K562 (cell line): ENCODE measurements around the gene POMT1. TPM values are rescaled to one million over a fixed set of nuclear protein-coding genes. Genes with fewer than 3 reads are reported as not detected.

Source experiments
- CBX8 ChIP-seq: fragments of 200-600 bp; sonication (generic); IDR thresholded peaks from 2 replicates; pipeline ENCODE4 v1.6.1; 2012; ENCODE audit warnings: borderline replicate concordance, mixed run types, low read depth, mild to moderate bottlenecking, moderate library complexity, mixed read lengths, low read length, control low read depth, inconsistent platforms; ENCODE audit not compliant: poor library complexity, severe bottlenecking; ENCODE audit errors: extremely low read depth
- E2F3 ChIP-seq: fragments of 250-450 bp; sonication (Bioruptor Pico); IDR thresholded peaks from 2 replicates; pipeline ENCODE4 v1.4.0; 2020; ENCODE audit warnings: mild to moderate bottlenecking
- ESRRB ChIP-seq: fragments of 250-450 bp; sonication (Bioruptor Pico); IDR thresholded peaks from 2 replicates; pipeline ENCODE4 v1.5.0; 2020; ENCODE audit warnings: mild to moderate bottlenecking, moderate library complexity, borderline replicate concordance
- GABPA ChIP-seq: fragments of 200-800 bp; sonication (Bioruptor generic); conservative IDR thresholded peaks from 2 replicates; pipeline ENCODE4 v1.6.1; 2016; ENCODE audit warnings: low read depth, missing genetic modification characterization, missing compliant biosample characterization
- HNRNPL ChIP-seq: fragments of 200-400 bp; formaldehyde crosslinking; IDR thresholded peaks from 2 replicates; pipeline ENCODE4 v1.6.1; 2017; ENCODE audit warnings: low read depth, mild to moderate bottlenecking, low read length
- KLF16 ChIP-seq: IDR thresholded peaks from 2 replicates; pipeline ENCODE4 v1.6.1; 2016; ENCODE audit warnings: antibody characterized with exemption
- LCOR ChIP-seq: sonication (generic); formaldehyde crosslinking; IDR thresholded peaks from 2 replicates; pipeline ENCODE4 v1.8.0; 2022; ENCODE audit warnings: mild to moderate bottlenecking, missing genetic modification reagents
- PHF8 ChIP-seq: fragments of 200-600 bp; sonication (generic); IDR thresholded peaks from 2 replicates; pipeline ENCODE4 v1.6.1; 2012; ENCODE audit warnings: mixed run types, mild to moderate bottlenecking, inconsistent platforms, low read length, moderate library complexity, borderline replicate concordance
- POLR2A ChIP-seq: fragments of 450-650 bp; conservative IDR thresholded peaks from 2 replicates; pipeline ENCODE4 v1.6.1; 2016
- POLR2G ChIP-seq: fragments of 200-400 bp; formaldehyde crosslinking; IDR thresholded peaks from 2 replicates; pipeline ENCODE4 v1.6.1; 2017; ENCODE audit warnings: low read depth, mild to moderate bottlenecking, antibody characterized with exemption, low read length, moderate library complexity
- SRSF3 ChIP-seq: fragments of 200-400 bp; formaldehyde crosslinking; IDR thresholded peaks from 2 replicates; pipeline ENCODE4 v1.6.1; 2016; ENCODE audit warnings: mild to moderate bottlenecking, low read length, moderate library complexity; ENCODE audit not compliant: insufficient read depth
- TCF7L2 ChIP-seq: fragments of 150-350 bp; IDR thresholded peaks from 2 replicates; pipeline ENCODE4 v1.6.1; 2016; ENCODE audit warnings: low read depth, mild to moderate bottlenecking, low read length, moderate library complexity
- XRCC5 ChIP-seq: fragments of 200-400 bp; formaldehyde crosslinking; IDR thresholded peaks from 2 replicates; pipeline ENCODE4 v1.6.1; 2017; ENCODE audit warnings: low read depth, mild to moderate bottlenecking, low read length
- ZNF263 ChIP-seq: sonication (generic); formaldehyde crosslinking; IDR thresholded peaks from 2 replicates; pipeline ENCODE4 v1.8.0; 2022; ENCODE audit warnings: mild to moderate bottlenecking, missing genetic modification reagents, borderline replicate concordance
- polyA plus RNA-seq, 8 experiments: library from polyadenylated mRNA; depleted of rRNA in 4 of 8; stranded (reverse) in 5 of 8; unstranded in 3 of 8; fragments of >200 nt; fragmentation: Nextera tagmentation in 2 of 8; fragmentation: Illumina TruSeq in 1 of 8; extraction: Ambion mirVana in 2 of 8; extraction: Trizol in 1 of 8; gene quantifications; 2 replicates each; pipeline versions ENCODE4 v1.2.1 to v1.2.3, GENCODE V29; 2011 to 2014; ENCODE audit warnings: inconsistent platforms in 1 of 8, missing spikeins in 1 of 8
- total RNA-seq, 7 experiments: library from RNA; depleted of rRNA in 6 of 7; stranded (reverse); fragments of >200 nt in 6 of 7; fragmentation: Illumina TruSeq in 2 of 7; extraction: Trizol in 2 of 7; gene quantifications; 2 replicates each; pipeline versions ENCODE4 v1.2.1 to v1.2.3, GENCODE V29; 2011 to 2021; ENCODE audit warnings: low replicate concordance in 1 of 7
- TF ChIP-seq, protein P1 (sequence below): fragments of 450-650 bp; conservative IDR thresholded peaks from 2 replicates; pipeline ENCODE4 v1.6.1; 2016; ENCODE audit warnings: missing genetic modification characterization, low read depth, mild to moderate bottlenecking, control low read depth, missing compliant biosample characterization
- TF ChIP-seq, protein P2 (sequence below): IDR thresholded peaks from 3 replicates; pipeline ENCODE4 v1.6.1; 2011; ENCODE audit warnings: borderline replicate concordance, mild to moderate bottlenecking, moderate library complexity; ENCODE audit not compliant: insufficient read length; ENCODE audit errors: extremely low read depth
- TF ChIP-seq, protein P3 (sequence below): fragments of 250-450 bp; sonication (Bioruptor Pico); IDR thresholded peaks from 2 replicates; pipeline ENCODE4 v1.4.0; 2020; ENCODE audit warnings: mild to moderate bottlenecking, moderate library complexity, borderline replicate concordance

The POMT1 gene
- total and polyA plus RNA-seq, 9 of the 15 experiments (the other 6 are each of a cell fraction or from before 2014, with no cell fraction given), result 1.8 to 23.5 (median 14.6) TPM

- TF ChIP-seq PHF8 (peak; percentile 82; the same call in 1 of the 2 replicates), POLR2G (peak; percentile 84), POLR2A (peak; percentile 69), ESRRB (no peak), SRSF3 (no peak), KLF16 (no peak), LCOR (CRISPR knock-in tag) (no peak), CBX8 (no peak), HNRNPL (0 out of 2 replicates have a peak, but pooled peaks have one; percentile 31), TCF7L2 (no peak), XRCC5 (no peak), ZNF263 (CRISPR knock-in tag) (no peak), GABPA (tag) (peak; percentile 98), E2F3 (0 out of 2 replicates have a peak, but pooled peaks have one; percentile 56)
- TF ChIP-seq, protein P1, sequence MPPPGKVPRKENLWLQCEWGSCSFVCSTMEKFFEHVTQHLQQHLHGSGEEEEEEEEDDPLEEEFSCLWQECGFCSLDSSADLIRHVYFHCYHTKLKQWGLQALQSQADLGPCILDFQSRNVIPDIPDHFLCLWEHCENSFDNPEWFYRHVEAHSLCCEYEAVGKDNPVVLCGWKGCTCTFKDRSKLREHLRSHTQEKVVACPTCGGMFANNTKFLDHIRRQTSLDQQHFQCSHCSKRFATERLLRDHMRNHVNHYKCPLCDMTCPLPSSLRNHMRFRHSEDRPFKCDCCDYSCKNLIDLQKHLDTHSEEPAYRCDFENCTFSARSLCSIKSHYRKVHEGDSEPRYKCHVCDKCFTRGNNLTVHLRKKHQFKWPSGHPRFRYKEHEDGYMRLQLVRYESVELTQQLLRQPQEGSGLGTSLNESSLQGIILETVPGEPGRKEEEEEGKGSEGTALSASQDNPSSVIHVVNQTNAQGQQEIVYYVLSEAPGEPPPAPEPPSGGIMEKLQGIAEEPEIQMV (tag), result no peak
- TF ChIP-seq, protein P2, sequence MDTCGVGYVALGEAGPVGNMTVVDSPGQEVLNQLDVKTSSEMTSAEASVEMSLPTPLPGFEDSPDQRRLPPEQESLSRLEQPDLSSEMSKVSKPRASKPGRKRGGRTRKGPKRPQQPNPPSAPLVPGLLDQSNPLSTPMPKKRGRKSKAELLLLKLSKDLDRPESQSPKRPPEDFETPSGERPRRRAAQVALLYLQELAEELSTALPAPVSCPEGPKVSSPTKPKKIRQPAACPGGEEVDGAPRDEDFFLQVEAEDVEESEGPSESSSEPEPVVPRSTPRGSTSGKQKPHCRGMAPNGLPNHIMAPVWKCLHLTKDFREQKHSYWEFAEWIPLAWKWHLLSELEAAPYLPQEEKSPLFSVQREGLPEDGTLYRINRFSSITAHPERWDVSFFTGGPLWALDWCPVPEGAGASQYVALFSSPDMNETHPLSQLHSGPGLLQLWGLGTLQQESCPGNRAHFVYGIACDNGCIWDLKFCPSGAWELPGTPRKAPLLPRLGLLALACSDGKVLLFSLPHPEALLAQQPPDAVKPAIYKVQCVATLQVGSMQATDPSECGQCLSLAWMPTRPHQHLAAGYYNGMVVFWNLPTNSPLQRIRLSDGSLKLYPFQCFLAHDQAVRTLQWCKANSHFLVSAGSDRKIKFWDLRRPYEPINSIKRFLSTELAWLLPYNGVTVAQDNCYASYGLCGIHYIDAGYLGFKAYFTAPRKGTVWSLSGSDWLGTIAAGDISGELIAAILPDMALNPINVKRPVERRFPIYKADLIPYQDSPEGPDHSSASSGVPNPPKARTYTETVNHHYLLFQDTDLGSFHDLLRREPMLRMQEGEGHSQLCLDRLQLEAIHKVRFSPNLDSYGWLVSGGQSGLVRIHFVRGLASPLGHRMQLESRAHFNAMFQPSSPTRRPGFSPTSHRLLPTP, result no peak
- TF ChIP-seq, protein P3, sequence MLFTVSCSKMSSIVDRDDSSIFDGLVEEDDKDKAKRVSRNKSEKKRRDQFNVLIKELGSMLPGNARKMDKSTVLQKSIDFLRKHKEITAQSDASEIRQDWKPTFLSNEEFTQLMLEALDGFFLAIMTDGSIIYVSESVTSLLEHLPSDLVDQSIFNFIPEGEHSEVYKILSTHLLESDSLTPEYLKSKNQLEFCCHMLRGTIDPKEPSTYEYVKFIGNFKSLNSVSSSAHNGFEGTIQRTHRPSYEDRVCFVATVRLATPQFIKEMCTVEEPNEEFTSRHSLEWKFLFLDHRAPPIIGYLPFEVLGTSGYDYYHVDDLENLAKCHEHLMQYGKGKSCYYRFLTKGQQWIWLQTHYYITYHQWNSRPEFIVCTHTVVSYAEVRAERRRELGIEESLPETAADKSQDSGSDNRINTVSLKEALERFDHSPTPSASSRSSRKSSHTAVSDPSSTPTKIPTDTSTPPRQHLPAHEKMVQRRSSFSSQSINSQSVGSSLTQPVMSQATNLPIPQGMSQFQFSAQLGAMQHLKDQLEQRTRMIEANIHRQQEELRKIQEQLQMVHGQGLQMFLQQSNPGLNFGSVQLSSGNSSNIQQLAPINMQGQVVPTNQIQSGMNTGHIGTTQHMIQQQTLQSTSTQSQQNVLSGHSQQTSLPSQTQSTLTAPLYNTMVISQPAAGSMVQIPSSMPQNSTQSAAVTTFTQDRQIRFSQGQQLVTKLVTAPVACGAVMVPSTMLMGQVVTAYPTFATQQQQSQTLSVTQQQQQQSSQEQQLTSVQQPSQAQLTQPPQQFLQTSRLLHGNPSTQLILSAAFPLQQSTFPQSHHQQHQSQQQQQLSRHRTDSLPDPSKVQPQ (CRISPR knock-in tag), result no peak
Observed at GRCh38 chr9:131530920-131531832, 28.5 kb downstream of the POMT1 start, which contains the start of gene UCK1 (continued).
